NAMALWA (cell line): ENCODE data around the gene GALNT13.
A peak's percentile ranks its signal among the peaks of the same experiment; 100 is the strongest.
"Not testable (repeated sequence)": the region's sequence is repeated elsewhere in the genome, so short reads cannot be mapped to it uniquely, and the experiment has no call there.

Experiments used
- DNase-seq: peaks from one replicate; pipeline ENCODE4 v3.0.0-alpha.2; 2015; ENCODE audit warnings: low spot score

Gene GALNT13

DNA sequence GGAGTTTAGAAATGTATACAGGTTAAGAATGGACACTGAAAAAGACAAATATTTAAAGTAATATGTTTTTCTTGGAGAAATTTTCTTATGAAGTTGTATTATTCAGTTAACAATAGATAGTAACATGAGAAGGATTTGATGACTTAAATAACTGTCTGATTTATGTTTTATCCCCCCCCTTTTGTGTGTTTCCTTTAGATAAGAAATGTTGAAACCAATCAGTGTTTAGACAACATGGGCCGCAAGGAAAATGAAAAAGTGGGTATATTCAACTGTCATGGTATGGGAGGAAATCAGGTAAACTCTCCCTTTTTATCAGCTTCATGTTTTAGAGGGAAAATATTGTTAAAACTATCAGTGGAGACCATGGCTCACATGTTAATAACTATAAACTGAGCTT is 537.1 kb downstream of the GALNT13 start:
- DNase-seq: no peak

DNA sequence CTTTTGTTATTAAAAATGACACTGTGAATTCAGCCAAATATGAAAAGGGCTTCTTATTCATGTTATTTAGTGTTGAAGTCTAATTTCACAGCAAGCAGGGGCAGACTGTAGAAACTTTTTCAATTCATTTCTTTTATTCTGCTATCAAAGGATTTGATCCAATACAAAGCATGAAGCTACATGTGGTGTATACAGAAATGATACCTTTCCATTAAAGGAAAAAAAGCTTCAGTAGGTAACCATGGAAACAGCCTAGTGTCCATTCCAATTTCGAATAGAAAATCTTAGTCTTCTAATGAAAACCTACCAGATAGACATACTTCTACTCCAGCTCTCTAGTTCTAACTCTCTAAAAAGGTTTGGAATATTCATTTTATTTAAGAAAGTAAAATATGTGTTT is 550.5 kb downstream of the GALNT13 start:
- no peak for DNase-seq

DNA sequence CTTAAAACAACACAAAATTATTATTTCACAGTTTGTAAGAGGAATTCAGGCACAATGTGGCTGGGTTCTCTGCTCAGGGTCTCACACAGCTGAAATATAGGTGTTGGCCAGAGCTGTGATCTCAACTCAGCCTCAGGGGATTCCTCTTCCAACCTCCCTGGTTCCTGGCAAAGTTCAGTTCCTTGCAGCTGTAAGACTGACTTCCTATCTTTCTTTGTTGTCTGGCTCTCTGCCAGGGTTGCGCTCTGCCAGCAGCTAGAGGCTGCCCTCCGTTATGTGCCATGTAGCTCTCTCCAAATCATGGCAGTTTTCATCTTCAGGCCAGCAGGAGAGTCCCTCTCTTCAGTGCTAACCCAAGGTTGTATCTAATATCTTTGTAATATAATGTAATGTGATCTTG is 554.3 kb downstream of the GALNT13 start:
- DNase-seq: peak; percentile 5

DNA sequence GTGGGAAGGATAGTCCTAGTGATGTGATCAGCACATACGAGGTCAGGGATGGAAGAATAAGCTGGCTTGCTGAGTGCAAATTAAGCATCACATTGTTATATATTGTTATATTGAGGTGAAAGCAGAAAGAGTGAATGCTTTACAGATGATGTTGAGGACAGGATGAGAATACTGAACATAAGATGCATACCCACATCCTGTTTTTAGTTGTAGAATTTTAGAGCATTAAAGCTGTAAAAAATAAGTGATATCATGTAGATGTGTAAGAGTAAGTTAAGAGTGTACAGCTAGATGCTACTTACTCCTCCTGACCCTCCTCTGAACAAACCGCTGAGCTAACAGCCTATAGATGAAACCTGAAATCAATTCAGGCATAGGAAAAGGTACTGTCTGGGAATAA is 555.7 kb downstream of the GALNT13 start:
- no peak for DNase-seq

DNA sequence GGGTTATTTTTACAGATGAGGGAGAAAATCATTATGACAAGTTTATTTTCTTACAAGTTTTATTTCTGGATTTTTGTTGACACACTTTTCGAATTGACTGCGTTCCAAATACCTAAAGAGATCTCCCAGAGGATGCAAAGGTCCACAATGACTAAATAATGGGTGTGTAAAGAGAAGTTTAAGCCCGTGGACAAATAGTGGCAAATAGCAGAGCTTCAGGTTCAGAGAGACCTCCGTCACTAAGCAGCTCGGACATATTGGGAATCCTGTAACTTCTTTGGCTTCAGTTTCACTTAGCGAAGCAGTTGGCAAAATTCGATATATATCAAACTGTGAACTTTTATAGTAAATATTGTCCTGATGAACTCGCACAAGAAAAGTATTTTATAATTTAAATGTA is 556.3 kb downstream of the GALNT13 start:
- DNase-seq: no peak

DNA sequence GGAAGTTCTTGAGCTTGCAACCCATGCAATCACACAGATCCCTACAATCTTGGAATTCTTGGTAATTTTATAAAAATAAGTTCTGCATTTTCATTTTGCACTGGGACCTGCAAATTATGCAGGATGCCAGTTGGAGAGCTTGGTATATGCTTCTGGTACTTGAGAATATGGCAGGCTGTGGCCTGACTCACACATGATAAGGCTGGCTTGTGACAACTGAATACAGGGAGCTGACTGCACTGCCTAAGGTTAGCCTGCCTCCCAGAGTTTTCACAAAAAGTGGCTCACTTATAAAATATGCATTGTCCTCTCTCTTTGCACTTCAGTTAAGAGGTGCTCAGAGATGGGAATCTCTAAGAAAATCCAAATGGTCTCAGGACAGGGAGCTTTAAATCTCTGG is 561.3 kb downstream of the GALNT13 start:
- DNase-seq: no peak

DNA sequence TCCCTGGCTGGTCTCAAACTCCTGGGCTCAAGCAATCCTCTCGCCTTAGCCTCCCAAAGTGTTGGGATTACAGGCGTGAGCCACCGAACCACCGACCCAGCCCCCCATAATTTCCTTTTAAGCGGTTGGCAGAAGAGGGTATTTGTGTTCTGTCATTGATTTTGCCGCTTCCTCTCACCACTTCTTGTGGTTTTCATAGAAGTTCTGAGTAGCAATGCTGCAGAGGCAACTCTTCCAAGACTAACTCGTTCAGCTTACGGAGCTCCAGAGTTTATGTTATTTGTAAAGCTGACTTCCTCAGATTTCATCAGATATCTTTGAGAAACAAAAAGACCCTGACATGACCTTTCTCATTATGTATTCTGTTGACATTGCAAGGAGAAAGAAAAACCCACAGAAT is 565.4 kb downstream of the GALNT13 start:
- DNase-seq: no peak

DNA sequence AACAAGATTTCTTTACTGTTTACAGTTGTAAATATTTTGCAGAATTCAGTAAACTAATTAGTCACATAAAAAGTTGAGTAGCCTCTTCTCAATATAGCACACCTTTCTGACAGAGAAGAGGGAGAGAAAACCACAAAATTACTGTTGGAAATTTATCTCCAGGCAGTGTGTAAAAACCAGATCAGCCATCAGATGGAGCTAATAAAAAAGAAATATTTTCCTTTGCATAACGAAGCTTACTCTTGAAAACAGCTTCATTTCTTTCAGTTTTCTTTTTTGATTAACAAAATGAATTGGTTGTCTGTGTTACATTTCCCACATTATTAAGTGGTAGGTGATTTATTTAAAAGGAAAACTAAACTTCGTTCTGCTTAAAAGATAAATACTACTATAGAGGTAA is 567.4 kb downstream of the GALNT13 start:
- DNase-seq: peak; percentile 24

DNA sequence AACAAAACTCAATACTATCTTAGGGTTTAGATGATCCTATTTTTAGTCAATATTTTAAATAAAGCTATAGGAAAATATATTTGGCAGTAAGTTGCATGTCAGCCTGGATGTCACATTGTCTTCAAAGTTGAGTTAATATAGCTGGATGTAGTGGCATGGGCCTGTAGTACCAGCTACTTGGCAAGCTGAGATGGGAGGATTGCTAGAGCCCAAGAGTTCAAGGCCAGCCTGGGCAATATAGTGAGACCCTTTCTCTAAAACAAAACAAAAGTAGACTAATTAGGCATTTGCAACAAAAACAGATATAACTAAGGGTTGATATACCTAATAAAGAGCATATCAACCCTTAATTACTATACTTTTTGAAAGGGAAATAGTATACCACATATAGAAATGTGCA is 572.2 kb downstream of the GALNT13 start:
- no peak for DNase-seq

DNA sequence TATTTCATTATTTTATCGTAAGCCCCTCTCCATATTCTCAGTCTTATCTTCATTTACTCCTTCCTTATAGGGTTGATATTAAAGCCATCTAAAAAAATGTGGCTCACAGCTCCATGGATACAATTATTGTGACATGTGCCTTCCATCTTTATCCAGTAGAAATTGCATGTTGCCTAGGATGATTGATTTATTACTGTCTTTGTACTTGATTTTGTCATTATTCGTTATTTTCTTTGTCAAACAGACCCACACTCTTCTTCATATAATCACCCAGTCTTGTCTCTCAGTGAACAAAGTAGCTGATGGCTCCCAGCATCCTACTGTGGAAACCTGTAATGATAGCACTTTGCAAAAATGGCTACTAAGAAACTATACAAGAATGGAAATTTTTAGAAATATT is 574.6 kb downstream of the GALNT13 start:
- no peak for DNase-seq

DNA sequence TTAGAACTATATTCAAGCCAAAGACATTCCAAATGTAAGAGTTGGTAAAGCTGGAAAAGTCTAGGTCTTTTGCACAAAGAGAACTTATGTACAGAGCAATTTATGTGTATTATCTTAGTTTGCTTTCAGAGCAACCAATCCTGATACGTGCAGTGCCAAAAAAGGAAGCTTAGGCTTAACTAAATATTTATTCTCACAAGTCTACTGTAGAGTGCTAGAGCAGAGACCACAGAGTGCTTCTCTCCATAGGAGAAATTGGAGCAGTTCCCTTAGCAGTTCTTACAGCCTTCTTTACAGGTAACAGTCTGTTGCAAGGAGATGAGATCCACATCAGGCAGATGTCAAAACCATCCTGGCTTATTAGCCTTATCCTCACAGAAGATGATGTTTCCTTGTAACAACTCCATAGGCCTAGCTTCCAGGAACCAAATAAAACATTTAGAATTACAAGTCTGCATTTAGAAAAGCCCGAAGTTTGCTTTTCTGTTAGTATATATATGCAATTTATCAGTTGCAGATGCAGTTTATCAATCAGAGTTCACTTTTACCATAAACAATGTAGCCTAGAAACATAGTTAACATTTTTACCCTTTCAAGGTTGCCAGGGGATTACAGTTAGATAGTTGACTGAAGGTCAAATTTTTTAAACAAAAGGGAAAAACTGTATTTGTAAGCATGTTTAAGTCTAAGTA is 576.2 kb downstream of the GALNT13 start:
- no peak for DNase-seq

DNA sequence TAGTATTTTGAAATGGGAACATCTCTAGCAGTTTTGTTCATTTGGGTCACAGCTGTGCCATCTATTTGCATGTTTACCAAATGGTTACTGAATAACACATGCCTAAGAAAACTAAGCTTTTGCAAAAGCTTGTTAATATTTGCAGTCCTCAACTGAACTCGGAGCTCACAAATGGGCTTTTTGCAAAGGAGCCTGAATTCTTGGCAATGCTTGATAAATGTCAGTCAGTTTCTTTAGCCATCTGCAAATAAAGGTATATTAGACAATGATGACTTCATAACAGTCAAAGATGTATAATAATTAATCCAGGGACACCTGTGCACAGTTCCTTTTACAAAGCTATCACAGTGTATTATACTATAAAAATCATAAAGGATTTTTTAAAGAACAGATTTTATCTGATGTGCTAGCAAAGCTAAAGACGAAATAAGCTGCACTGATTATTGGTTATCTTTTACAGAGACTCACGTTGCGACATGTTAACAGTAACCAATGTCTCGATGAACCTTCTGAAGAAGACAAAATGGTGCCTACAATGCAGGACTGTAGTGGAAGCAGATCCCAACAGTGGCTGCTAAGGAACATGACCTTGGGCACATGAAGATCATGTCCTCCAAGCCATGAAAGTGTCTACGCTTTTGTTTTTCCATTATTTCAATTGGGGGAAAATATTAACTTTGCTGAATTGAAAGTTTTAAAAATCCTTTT is 578.4 kb downstream of the GALNT13 start:
- no peak for DNase-seq

DNA sequence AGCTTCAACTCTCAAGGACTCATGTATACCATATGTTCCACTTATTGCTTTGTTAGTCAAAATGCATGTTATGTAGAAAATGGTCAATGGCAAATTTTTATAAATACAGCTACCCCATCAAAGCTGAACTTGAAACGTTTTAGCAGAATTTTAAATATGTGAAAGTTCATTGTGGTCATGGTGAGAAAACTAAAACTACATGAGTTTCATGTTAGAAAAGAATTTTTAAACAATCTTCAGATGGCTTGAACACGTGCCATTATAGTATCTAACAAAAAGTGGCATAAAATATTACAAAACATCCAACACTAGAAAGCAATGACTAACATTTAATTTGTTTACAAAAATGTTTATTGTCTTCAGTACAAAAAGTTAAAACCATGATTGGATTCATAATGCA is 580.7 kb downstream of the GALNT13 start:
- DNase-seq: no peak

DNA sequence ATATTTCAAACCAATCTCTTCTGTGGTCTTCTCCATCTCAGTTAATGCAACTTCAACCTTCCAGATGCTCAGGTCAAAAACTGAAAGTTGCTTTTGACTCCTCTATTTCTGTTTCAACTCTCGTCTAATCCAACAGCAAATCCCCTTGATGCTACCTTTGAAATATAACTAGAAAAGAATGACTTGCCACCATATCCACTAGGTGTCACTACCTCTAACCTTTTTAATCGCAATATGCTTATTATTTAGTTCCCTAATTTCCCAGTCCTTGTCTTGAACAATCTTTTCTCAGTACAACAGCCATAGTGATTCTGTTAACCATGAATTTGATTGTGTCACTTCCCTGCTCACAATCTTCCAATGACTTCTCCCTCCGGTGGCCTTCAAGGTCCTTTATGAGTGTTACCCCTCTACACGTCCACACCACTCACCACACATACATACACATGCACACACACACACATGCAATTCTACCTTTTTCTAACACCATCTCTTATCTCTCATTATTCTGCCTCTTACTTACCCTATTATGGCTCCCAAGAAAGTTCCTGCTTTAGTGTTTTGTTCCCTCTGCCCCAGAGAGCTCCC is 581.3 kb downstream of the GALNT13 start:
- peak; percentile 67 for DNase-seq

DNA sequence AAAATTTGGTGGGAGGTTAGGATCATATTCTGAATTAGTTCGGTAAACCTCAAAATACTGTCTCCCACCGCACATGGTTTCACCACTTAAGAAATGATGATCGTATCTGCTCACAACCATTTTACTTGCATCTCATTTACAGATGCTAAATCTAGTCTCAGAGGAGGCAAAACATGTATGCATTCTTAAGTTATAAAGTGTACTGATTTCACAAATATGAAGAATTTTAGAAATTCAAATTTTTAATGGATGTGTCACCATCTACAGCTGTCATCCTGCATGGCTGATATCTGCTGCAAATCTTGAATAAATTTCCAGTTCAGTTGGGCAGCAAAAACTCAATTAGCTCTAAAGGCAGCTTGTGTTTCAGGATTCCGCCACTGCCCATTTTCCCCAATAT is 583.4 kb downstream of the GALNT13 start:
- DNase-seq: no peak

DNA sequence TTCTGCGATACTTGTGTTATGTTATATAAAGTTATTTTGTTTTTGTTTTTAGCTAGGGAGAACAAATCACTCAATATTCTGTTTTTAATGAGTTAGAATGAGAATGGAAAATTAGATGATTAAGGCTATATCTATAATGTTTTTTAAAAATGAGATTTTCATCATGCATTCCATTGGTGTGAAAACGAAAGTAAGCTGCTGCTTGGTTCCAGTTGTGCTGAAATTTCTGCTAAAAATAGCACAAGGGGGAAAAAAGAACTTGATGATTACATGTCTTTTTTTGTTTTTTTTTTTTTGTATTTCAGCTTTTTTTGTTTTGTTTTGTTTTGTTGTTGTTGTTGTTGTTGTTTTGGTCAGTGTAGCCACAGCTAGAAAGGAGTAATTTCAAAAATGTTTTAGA is 584.1 kb downstream of the GALNT13 start:
- DNase-seq: peak; percentile 11

DNA sequence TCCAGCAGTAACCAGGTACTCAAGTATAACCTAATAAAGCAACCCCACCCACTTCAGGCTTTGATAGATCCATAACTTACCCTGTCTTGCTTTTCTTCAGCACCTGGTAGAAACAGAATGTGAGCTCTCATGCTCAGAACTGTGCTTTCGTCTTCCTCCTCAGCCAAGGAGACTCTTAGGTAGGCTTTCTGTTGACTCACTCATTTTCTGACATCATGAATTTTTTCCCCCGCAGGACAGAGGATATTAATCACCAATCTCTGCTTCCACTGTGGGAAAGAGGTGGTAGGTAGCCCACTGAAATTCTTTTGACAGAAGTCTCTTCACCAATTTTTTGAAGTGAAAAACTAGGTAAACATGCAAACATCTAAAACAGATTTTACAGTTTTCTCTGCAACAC is 585.6 kb downstream of the GALNT13 start:
- no peak for DNase-seq

DNA sequence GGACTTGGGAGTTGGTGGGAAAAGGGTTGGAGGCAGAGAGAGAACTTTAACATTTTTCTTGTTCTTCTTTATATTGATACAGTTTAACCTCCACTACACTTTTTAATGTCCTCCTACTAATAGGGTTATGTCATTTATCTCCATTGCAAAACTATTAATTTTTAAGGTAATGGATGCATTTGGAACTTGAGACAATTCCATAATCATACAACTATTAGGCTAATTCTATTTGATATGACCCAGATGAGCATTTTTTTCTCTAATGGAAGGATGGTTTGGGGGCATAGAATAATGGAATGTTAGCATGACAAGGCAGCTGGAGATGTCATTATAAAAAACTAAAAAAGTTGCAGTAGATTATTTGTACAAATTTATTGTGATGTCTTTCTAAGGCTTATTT is 587.6 kb downstream of the GALNT13 start:
- DNase-seq: no peak

DNA sequence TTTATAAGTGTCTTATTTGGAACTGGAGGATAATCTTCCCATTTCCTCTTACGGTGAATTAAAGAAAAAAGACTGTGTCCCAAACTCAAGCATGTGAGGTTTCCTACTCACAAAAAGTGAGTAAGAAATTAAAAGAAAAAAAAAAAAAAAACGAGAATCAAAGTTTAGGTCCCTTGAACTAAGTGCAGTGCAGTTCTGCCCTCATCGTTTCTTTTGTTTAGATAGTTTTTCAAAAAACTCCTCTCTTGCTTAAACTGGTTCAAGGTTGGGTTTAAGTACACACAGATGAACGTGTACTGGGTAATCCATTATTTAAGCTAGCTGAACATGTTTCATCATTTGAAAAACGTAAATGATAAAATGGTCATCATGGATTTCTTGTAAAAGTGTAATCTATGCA is 590.9 kb downstream of the GALNT13 start:
- no peak for DNase-seq

DNA sequence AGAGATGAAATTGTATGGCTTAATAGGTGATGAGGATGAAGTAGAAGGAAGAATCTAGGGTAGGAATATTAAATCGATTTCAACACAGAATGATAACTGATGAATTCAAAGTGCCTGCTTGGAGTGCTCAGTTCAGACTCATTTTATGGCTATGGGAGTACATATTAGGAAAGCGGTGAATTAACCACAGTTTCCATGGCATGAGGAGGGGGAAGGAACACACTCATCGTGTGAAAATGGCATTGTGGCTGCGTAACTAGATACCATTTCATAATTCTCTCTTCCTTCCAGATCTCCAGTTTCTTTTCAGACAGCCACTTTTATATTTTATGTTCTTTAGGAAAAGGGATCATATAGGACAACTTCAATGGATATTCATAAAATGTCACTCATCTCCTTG is 594.5 kb downstream of the GALNT13 start:
- no peak for DNase-seq

DNA sequence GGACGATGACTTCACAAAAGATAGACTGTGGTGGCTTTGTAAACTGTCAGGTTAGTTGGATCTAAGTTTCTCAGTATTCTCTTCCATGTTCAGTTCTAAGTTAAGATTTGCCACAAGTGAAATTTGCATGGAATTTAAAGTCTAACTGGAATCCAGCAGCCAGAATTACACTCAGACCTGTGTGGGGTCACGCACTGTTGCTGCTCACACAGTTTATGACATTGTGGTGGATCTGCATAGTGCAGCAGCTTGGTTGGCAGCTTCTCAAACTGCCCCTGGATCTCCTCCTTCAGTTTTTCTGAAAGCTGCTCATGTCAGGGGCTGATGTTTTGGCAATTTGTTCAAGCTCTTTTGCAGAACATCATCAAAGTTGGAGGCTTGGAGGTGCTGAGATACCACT is 598.7 kb downstream of the GALNT13 start:
- no peak for DNase-seq

DNA sequence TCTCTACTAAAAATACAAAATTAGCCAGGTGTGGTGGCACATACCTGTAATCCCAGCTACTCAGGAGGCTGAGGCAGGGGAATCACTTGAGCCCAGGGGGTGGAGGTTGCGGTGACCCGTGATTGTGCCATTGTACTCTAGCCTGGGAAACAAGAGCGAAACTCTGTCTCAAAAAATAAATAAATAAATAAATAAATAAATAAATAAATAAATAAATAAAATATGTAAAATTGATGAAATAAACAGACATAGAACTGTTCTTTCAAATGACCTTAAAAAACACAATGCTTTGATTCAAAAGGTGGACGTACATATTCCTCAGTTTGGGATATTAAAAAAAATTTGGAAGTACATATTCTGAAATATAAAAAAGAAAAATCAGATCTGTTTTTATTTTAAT is 599.8 kb downstream of the GALNT13 start:
- DNase-seq: not testable (repeated sequence)

DNA sequence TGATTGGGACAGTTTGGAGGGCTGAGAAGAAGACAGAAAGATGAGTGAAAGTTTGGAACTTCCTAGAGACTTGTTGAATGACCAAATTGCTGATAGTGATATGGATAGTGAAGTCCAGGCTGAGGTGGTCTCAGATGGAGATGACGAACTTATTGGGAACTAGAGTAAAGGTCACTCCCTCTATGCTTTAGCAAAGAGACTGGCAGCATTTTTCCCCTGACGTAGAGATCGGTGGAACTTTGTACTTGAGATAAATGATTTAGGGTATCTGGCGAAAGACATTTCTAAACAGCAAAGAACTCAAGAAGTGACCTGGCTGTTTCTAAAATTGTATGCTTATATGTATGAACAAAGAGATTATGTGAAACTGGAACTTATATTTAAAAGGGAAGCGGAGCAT is 605.6 kb downstream of the GALNT13 start:
- no peak for DNase-seq

DNA sequence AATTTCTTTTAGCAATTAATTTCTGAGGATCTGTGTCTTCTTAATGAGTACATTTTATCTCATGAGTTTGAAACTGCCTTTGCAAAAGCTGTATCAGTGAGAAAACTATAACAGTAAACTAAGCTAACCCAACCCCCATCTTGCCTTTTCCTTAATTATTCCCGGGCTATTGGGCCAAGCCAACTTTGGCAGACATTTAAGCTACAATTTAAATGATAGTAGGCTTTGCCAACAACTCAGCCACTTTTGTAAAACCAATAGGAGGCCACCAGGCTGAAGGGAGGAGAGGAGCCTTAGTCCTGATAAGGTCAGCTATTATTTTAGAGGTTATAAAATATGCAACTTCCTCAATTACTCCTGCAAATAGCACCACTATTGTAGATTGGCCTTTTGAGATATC is 608.8 kb downstream of the GALNT13 start:
- no peak for DNase-seq
